Effector CD8-positive, alpha-beta T cell (primary cell): ENCODE data around the gene CRACR2A.

Experiments
- DNase-seq: peaks from one replicate; lab custom pipeline; 2025; lab: John Stamatoyannopoulos, UW

CRACR2A gene

GRCh38 chr12:3622021-3622821 lies 130.7 kb downstream of the CRACR2A start:
- no peak for DNase-seq

GRCh38 chr12:3620856-3621255 lies 132.1 kb downstream of the CRACR2A start:
- no peak for DNase-seq

- DNase-seq: no peak
Observed at GRCh38 chr12:3617565-3617964, 135.3 kb downstream of the CRACR2A start.

GRCh38 chr12:3615862-3616261 lies 137.0 kb downstream of the CRACR2A start:
- no peak for DNase-seq

GRCh38 chr12:3614806-3615466 lies 138.0 kb downstream of the CRACR2A start:
- DNase-seq: no peak

GRCh38 chr12:3613641-3614395 lies 139.1 kb downstream of the CRACR2A start:
- no peak for DNase-seq

GRCh38 chr12:3611860-3612703 lies 140.8 kb downstream of the CRACR2A start:
- no peak for DNase-seq

- no peak for DNase-seq
Observed at GRCh38 chr12:3607821-3608220, 145.1 kb downstream of the CRACR2A start.

GRCh38 chr12:3607039-3607720 lies 145.7 kb downstream of the CRACR2A start:
- DNase-seq: no peak

GRCh38 chr12:3606128-3606527 lies 146.8 kb downstream of the CRACR2A start:
- no peak for DNase-seq

- DNase-seq: no peak
Observed at GRCh38 chr12:3605692-3606091, 147.2 kb downstream of the CRACR2A start.

GRCh38 chr12:3604748-3605586 lies 147.9 kb downstream of the CRACR2A start:
- no peak for DNase-seq

- no peak for DNase-seq
Observed at GRCh38 chr12:3604286-3604685, 148.6 kb downstream of the CRACR2A start.

- DNase-seq: no peak
Observed at GRCh38 chr12:3603576-3603975, 149.3 kb downstream of the CRACR2A start.

GRCh38 chr12:3602488-3602887 lies 150.4 kb downstream of the CRACR2A start:
- no peak for DNase-seq

- DNase-seq: no peak
Observed at GRCh38 chr12:3601461-3602150, 151.3 kb downstream of the CRACR2A start.

- DNase-seq: no peak
Observed at GRCh38 chr12:3600951-3601350, 152.0 kb downstream of the CRACR2A start.

GRCh38 chr12:3600039-3600720 lies 152.7 kb downstream of the CRACR2A start:
- DNase-seq: no peak
